C4-2B (cell line): ENCODE results near the gene DNAH2.

Experiments used
- CTCF ChIP-seq: fragments of 450-650 bp; conservative IDR thresholded peaks from 2 replicates; pipeline ENCODE4 v1.5.1; 2017; ENCODE audit warnings: mild to moderate bottlenecking
- ZFX ChIP-seq: fragments of 450-650 bp; IDR thresholded peaks from 2 replicates; pipeline ENCODE4 v1.6.1; 2017

- TF ChIP-seq CTCF: no peak
- no peak for TF ChIP-seq ZFX
Observed at GRCh38 chr17:7803981-7804380, 86.4 kb downstream of the DNAH2 start.
